GM10248 (cell line): ENCODE measurements around the gene SEPHS1.
A peak's percentile ranks its signal among the peaks of the same experiment; 100 is the strongest.

Source experiments
- CTCF ChIA-PET: fragments of 300-600 bp; sonication (Branson Sonifier 250); formaldehyde crosslinking; extraction: SDS; loops from one replicate; lab custom pipeline; 2021; ENCODE audit warnings: antibody characterized with exemption; lab: Yijun Ruan, JAX
- POLR2A ChIA-PET: fragments of 350-650 bp; sonication (Branson Sonifier 250); formaldehyde crosslinking; extraction: SDS; loops from one replicate; lab custom pipeline; 2020; ENCODE audit warnings: antibody characterized with exemption; lab: Yijun Ruan, JAX
- DNase-seq: peaks from one replicate; pipeline ENCODE4 v3.0.0; 2012; ENCODE audit errors: extremely low spot score
- CTCF ChIP-seq: IDR thresholded peaks from 2 replicates; pipeline ENCODE4 v1.5.1; 2012; ENCODE audit warnings: mild to moderate bottlenecking, low read depth; ENCODE audit errors: extremely low read depth, missing control alignments, control extremely low read depth

The SEPHS1 gene

GRCh38 chr10:13346283-13347042 lies 1.6 kb downstream of the SEPHS1 start:
- ChIA-PET POLR2A (interaction anchor here (1.0 kb wide), 1 partner anchor 11 kb away, joined by 3 read pairs; no protein-coding TSS in a partner anchor), CTCF (no interaction called here)
- TF ChIP-seq CTCF = no peak
- DNase-seq = no peak

GRCh38 chr10:13340626-13341376 lies 7.3 kb downstream of the SEPHS1 start:
- POLR2A ChIA-PET = no interaction called here

GRCh38 chr10:13340068-13340467 lies 8.0 kb downstream of the SEPHS1 start:
- ChIA-PET CTCF (no interaction called here), POLR2A (no interaction called here)
- no peak for DNase-seq
- TF ChIP-seq CTCF = no peak

More at GRCh38 chr10:13340626-13341376, 7.3 kb downstream of the SEPHS1 start:
- CTCF ChIA-PET = interaction anchor here (1.1 kb wide), 1 partner anchor 38 kb away, joined by 4 read pairs; no protein-coding TSS in a partner anchor
- TF ChIP-seq CTCF = no peak
- DNase-seq = peak; percentile 67

GRCh38 chr10:13338390-13339110 lies 9.5 kb downstream of the SEPHS1 start:
- TF ChIP-seq CTCF = no peak
- CTCF ChIA-PET = interaction anchor here (1.1 kb wide), 1 partner anchor 10 kb away, joined by 3 read pairs; no protein-coding TSS in a partner anchor
- POLR2A ChIA-PET = no interaction called here
- DNase-seq = no peak

GRCh38 chr10:13337827-13338196 lies 10.3 kb downstream of the SEPHS1 start:
- TF ChIP-seq CTCF = no peak
- POLR2A ChIA-PET = no interaction called here
- no peak for DNase-seq
- CTCF ChIA-PET = no interaction called here
